Measurements from ENCODE around the gene FAM185A.
A peak's percentile ranks its signal among the peaks of the same experiment; 100 is the strongest.
"Not testable (repeated sequence)": the region's sequence is repeated elsewhere in the genome, so short reads cannot be mapped to it uniquely, and the experiment has no call there.

FAM185A gene

GRCh38 chr7:102748605-102749444 is at the start of gene FAM185A:
TSS of gene FAM185A (plus strand) at chr7:102748999. CDS start at chr7:102749208, 209 bp downstream.
- peak; percentile 98 for DNase-seq

- peak; percentile 28 for DNase-seq
These were observed 35.6 kb upstream of the FAM185A start for GRCh38 chr7:102713011-102713690.

GRCh38 chr7:102713691-102714080 is 35.1 kb upstream of the FAM185A start:
- not testable (repeated sequence) for DNase-seq

- not testable (repeated sequence) for DNase-seq
These were observed 33.9 kb upstream of the FAM185A start for GRCh38 chr7:102714774-102715522.

- peak; percentile 28 for DNase-seq
These were observed 33.1 kb upstream of the FAM185A start for GRCh38 chr7:102715718-102716117.

GRCh38 chr7:102718491-102718890 is 30.3 kb upstream of the FAM185A start:
- DNase-seq, result not testable (repeated sequence)

- not testable (repeated sequence) for DNase-seq
These were observed 22.6 kb upstream of the FAM185A start for GRCh38 chr7:102726170-102726569.

GRCh38 chr7:102729670-102730069 is 19.1 kb upstream of the FAM185A start:
- DNase-seq, result not testable (repeated sequence)

- not testable (repeated sequence) for DNase-seq
These were observed 18.4 kb upstream of the FAM185A start for GRCh38 chr7:102730431-102730830.

GRCh38 chr7:102742002-102742771 is 6.6 kb upstream of the FAM185A start:
- DNase-seq, result not testable (repeated sequence)

GRCh38 chr7:102743861-102744260 is 4.9 kb upstream of the FAM185A start:
- DNase-seq, result not testable (repeated sequence)

- peak; percentile 22 for DNase-seq
These were observed 3.1 kb upstream of the FAM185A start for GRCh38 chr7:102745494-102746288.

- not testable (repeated sequence) for DNase-seq
These were observed 617 bp downstream of the FAM185A start for GRCh38 chr7:102749445-102749786.

- DNase-seq, result peak; percentile 20
These were observed 9.4 kb downstream of the FAM185A start for GRCh38 chr7:102758227-102758626.

GRCh38 chr7:102759934-102760333 is 11.1 kb downstream of the FAM185A start:
- DNase-seq, result not testable (repeated sequence)

- DNase-seq, result not testable (repeated sequence)
These were observed 12.4 kb downstream of the FAM185A start for GRCh38 chr7:102761234-102761633.

- not testable (repeated sequence) for DNase-seq
These were observed 14.6 kb downstream of the FAM185A start for GRCh38 chr7:102763295-102763905.

- not testable (repeated sequence) for DNase-seq
These were observed 20.9 kb downstream of the FAM185A start for GRCh38 chr7:102769657-102770192.

GRCh38 chr7:102770467-102770866 is 21.7 kb downstream of the FAM185A start:
- DNase-seq, result not testable (repeated sequence)

- DNase-seq, result not testable (repeated sequence)
These were observed 27.4 kb downstream of the FAM185A start for GRCh38 chr7:102776217-102776616.

GRCh38 chr7:102778663-102779062 is 29.9 kb downstream of the FAM185A start:
- not testable (repeated sequence) for DNase-seq
